ENCODE measurements around the gene ADGRG2.

DNA sequence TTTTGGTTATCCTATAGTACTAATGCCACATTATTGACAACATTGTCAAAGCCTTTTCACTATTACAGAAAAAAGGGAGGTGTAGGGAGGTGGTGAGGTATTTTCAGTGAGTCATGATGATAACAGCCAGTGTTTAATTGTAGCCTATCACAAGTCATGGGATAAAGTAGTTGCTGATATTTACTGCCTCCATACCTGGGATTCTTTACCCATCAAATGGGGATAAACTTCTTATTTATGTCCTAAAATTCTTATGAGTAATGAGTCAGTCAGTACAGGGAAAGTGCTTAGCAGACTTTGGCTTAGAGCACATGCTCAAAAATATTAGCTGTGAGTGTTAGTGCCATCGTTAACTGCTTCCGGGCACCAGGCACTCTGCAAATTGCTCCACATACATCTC, 25.7 kb downstream of the ADGRG2 start:
- no peak for TF ChIP-seq EZH2phosphoT487 (IDR thresholded peaks at IDR 0.05; ENCODE audit: low read depth, severe bottlenecking, unreplicated experiment)
- TF ChIP-seq, protein P1, sequence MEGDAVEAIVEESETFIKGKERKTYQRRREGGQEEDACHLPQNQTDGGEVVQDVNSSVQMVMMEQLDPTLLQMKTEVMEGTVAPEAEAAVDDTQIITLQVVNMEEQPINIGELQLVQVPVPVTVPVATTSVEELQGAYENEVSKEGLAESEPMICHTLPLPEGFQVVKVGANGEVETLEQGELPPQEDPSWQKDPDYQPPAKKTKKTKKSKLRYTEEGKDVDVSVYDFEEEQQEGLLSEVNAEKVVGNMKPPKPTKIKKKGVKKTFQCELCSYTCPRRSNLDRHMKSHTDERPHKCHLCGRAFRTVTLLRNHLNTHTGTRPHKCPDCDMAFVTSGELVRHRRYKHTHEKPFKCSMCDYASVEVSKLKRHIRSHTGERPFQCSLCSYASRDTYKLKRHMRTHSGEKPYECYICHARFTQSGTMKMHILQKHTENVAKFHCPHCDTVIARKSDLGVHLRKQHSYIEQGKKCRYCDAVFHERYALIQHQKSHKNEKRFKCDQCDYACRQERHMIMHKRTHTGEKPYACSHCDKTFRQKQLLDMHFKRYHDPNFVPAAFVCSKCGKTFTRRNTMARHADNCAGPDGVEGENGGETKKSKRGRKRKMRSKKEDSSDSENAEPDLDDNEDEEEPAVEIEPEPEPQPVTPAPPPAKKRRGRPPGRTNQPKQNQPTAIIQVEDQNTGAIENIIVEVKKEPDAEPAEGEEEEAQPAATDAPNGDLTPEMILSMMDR (IDR thresholded peaks at IDR 0.05; ENCODE audit: poor library complexity) = no peak
- no peak for TF ChIP-seq EZH2 (IDR thresholded peaks at IDR 0.05; ENCODE audit: borderline replicate concordance)
